GM10248 (cell line): ENCODE results near the gene DEAF1.
A peak's percentile ranks its signal among the peaks of the same experiment; 100 is the strongest.

Experiments
- CTCF ChIA-PET: fragments of 300-600 bp; sonication (Branson Sonifier 250); formaldehyde crosslinking; extraction: SDS; loops from one replicate; lab custom pipeline; 2021; ENCODE audit warnings: antibody characterized with exemption; lab: Yijun Ruan, JAX
- POLR2A ChIA-PET: fragments of 350-650 bp; sonication (Branson Sonifier 250); formaldehyde crosslinking; extraction: SDS; loops from one replicate; lab custom pipeline; 2020; ENCODE audit warnings: antibody characterized with exemption; lab: Yijun Ruan, JAX
- DNase-seq: peaks from one replicate; pipeline ENCODE4 v3.0.0; 2012; ENCODE audit errors: extremely low spot score
- TF ChIP-seq, protein P1 (sequence below): IDR thresholded peaks from 2 replicates; pipeline ENCODE4 v1.5.1; 2012; ENCODE audit warnings: mild to moderate bottlenecking, low read depth; ENCODE audit errors: extremely low read depth, missing control alignments, control extremely low read depth

Gene DEAF1

DNA sequence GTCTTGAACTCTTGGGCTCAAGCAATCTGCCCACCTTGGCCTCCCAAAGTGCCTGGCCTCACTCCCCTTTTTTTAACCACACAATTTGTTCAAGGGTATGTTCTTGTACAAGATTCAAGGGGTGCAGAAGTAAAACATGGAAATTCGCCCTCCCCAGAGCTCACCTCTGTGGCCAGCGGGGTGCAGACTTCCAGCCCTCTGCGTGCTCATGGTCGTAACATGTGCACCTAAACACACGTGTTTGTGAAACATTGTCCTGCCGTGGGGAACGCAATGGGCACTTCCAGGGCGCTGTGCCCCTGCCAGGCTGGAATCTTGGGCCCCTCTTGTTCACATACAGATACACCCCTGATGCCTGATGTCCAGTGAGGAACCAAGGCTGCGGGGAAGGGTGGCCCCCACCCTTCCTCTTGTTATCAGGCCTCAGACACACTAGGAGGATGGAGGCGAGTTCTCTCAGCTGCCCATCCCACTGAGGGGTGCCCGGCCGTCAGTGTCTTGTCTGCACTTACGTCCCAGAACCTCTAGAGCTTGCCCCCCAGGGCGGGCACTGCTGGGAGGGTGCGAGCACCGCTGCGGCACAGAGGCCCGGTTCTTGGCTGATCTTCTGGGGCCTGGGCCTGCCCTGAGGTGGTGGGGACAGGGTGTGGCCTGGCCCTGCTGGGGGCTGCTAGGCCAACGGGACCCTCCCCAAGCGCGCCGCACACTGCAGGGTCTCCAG is 6.9 kb upstream of the DEAF1 start:
- DNase-seq, result no peak
- CTCF ChIA-PET, result no interaction called here
- TF ChIP-seq, protein P1, sequence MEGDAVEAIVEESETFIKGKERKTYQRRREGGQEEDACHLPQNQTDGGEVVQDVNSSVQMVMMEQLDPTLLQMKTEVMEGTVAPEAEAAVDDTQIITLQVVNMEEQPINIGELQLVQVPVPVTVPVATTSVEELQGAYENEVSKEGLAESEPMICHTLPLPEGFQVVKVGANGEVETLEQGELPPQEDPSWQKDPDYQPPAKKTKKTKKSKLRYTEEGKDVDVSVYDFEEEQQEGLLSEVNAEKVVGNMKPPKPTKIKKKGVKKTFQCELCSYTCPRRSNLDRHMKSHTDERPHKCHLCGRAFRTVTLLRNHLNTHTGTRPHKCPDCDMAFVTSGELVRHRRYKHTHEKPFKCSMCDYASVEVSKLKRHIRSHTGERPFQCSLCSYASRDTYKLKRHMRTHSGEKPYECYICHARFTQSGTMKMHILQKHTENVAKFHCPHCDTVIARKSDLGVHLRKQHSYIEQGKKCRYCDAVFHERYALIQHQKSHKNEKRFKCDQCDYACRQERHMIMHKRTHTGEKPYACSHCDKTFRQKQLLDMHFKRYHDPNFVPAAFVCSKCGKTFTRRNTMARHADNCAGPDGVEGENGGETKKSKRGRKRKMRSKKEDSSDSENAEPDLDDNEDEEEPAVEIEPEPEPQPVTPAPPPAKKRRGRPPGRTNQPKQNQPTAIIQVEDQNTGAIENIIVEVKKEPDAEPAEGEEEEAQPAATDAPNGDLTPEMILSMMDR, result no peak
- POLR2A ChIA-PET, result no interaction called here

DNA sequence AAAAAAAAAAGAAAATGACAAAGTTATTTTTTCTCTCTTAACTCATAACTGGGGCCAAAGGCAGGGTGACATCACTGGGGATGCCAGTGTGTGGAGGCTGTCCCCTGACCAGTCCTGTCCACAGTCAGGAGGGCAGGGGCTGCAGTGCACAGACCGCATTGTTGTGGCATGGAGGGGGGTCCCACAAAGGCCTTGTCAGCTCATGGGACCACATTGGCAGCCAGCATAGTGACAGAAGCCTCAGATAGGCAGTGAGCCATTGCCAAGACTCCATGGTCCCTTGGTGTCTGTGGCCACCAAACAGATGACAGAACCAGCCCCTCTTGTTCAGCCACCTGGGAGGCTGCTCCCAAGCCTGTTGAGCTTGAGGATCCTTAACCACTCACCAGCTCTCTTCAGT is 4.7 kb upstream of the DEAF1 start:
- ChIA-PET CTCF (interaction anchor here (1.1 to 5.3 kb wide), 4 partner anchors 25 to 55 kb away, joined by 3 to 30 read pairs (median 4); no protein-coding TSS in a partner anchor), POLR2A (no interaction called here)
- no peak for DNase-seq
- TF ChIP-seq, protein P1, result no peak

DNA sequence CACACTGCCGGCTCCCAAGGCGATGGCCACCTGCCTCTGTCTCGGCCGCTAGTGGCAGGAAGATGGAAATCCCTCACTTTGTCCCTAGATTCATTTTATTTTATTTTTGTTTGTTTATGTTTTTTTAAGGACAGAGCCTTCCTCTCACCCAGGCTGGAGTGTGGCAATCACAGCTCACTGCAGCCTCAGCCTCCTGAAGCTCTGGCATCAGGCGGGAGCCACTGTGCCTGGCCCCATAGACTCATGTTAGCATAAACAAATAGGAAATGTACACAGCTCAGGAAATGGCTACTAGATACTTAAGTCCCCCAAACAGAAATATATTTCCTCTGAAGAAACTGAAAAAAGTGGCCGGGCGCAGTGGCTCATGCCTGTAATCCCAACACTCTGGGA is 4.1 kb upstream of the DEAF1 start:
- CTCF ChIA-PET, result interaction anchor here (1.5 to 5.3 kb wide), 2 partner anchors 25 to 28 kb away, joined by 5 to 30 read pairs; no protein-coding TSS in a partner anchor
- POLR2A ChIA-PET, result no interaction called here
- TF ChIP-seq, protein P1, result no peak
- no peak for DNase-seq

DNA sequence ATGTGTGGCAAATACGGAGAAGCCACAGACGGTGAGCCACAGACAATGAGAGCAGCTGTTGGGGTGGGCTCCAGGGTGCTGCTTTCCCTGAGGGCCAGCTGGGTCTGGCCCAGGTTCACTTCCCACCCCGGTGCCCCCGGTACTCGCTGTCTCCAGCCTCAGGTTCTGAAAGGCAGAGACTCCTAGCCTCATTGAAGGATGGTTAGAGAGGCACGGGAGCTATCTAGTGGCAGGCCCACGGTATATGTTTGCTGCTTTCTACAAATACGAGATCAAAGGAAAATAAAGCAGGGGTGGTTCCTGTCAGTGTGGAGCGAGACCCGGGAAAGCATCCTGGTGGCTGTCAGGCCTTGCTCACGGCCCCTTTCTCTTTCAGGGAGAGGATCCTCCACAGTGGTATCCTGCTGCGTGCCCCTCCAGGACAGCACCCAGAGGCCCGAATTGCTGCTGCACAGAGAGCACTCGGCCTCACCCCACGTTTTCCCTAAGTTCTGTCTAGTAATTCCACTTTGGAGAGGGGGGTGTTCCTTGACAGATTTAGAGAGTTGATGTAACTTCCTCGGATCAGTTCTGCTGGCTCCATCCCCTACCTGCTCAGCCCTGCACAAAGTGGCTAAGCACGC is 3.6 kb upstream of the DEAF1 start:
- CTCF ChIA-PET, result interaction anchor here (1.2 to 5.4 kb wide), 5 partner anchors 25 to 67 kb away, joined by 3 to 47 read pairs (median 11); no protein-coding TSS in a partner anchor
- no peak for DNase-seq
- TF ChIP-seq, protein P1, result no peak
- POLR2A ChIA-PET, result no interaction called here

DNA sequence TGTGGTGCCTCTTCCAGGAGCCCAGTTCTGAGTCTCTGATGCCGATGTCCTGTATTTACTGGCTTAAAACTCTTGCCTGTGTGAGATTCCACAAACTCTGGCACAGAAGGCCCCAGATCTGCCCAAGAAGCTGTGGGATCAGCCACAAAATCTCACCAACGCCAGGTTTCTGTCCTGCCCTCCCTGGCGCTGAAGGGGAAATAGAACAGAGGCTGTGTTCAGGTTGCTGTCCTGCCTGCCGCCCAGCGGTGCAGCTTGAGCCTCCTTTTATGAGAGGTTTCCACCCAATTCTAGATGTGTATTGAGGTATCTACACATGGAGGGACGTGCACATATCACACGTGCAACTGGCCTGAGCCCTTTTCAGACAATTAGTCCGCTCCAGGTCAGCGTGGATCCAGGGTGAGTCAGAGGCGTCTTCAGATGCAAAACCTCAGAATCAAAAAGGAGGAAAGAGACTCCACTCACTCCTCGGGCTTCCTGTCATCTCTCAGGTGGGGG is 2.8 kb upstream of the DEAF1 start:
- DNase-seq, result no peak
- ChIA-PET POLR2A (interaction anchor here (1.5 kb wide), 1 partner anchor 28 kb away, joined by 3 read pairs; no protein-coding TSS in a partner anchor), CTCF (interaction anchor here (1.1 to 5.4 kb wide), 7 partner anchors 25 to 68 kb away, joined by 3 to 47 read pairs (median 4); no protein-coding TSS in a partner anchor)
- TF ChIP-seq, protein P1, result no peak

DNA sequence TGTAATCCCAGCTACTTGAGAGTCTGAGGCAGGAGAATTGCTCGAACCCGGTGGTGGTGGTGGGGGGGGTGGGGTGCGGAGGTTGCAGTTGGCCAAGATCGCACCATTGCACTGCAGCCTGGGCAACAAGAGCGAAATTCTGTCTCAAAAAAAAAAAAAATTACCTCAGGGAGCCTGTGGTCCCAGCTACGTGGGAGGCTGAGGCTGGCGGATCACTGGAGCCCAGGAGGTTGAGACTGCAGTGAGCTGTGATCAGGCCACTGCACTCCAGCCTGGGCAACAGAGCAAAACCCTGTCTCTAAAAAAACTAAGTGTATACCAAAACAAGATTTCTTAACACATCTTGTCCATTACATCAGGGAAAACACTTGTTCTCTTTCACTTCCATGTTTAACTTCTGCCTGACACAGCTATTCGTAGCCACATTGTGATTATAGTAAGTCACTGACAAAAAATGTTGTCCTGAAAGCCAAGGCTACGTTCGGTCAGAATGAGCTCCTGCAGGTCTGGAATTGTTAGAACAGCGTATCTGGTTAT is 2.0 kb upstream of the DEAF1 start:
- POLR2A ChIA-PET, result interaction anchor here (1.5 kb wide), 1 partner anchor 29 kb away, joined by 3 read pairs; no protein-coding TSS in a partner anchor
- CTCF ChIA-PET, result interaction anchor here (1.1 to 5.4 kb wide), 16 partner anchors 7 to 248 kb away, joined by 3 to 47 read pairs (median 4); partner anchors contain the start of gene CD151
- DNase-seq, result peak; percentile 48
- TF ChIP-seq, protein P1, result no peak
